NT2/D1 (cell line): Measurements from ENCODE around the gene HBQ1.
"Not testable (repeated sequence)": the region's sequence is repeated elsewhere in the genome, so short reads cannot be mapped to it uniquely, and the experiment has no call there.

ENCODE experiments used
- SUZ12 ChIP-seq: IDR thresholded peaks from 2 replicates; pipeline ENCODE4 v1.6.1; 2011; ENCODE audit not compliant: insufficient read length, insufficient read depth; ENCODE audit errors: extremely low read depth
- YY1 ChIP-seq: IDR thresholded peaks from 2 replicates; pipeline ENCODE4 v1.6.1; 2011; ENCODE audit not compliant: insufficient read length, insufficient read depth
- ZNF274 ChIP-seq: IDR thresholded peaks from 2 replicates; pipeline ENCODE4 v1.6.1; 2011; ENCODE audit warnings: mild to moderate bottlenecking, low read depth, low read length

- not testable (repeated sequence) for TF ChIP-seq YY1, SUZ12, ZNF274
Observed at GRCh38 chr16:204046-204445, 23.8 kb downstream of the HBQ1 start.
